NCI-H128 (cell line): ENCODE data around the gene ADH1B.
"Not testable (repeated sequence)": the region's sequence is repeated elsewhere in the genome, so short reads cannot be mapped to it uniquely, and the experiment has no call there.

Experiments
- DNase-seq: peaks from one replicate; lab custom pipeline; 2025; ENCODE audit not compliant: unreplicated experiment; lab: John Stamatoyannopoulos, UW

The ADH1B gene

GRCh38 chr4:99324979-99325378, 3.8 kb upstream of the ADH1B start:
- no peak for DNase-seq

- DNase-seq, result no peak
Measured at GRCh38 chr4:99324361-99324760, 3.2 kb upstream of the ADH1B start.

GRCh38 chr4:99323756-99324155, 2.6 kb upstream of the ADH1B start:
- no peak for DNase-seq

- DNase-seq, result not testable (repeated sequence)
Measured at GRCh38 chr4:99317811-99318210, 3.4 kb downstream of the ADH1B start.

- DNase-seq, result no peak
Measured at GRCh38 chr4:99317354-99317753, 3.8 kb downstream of the ADH1B start.

- no peak for DNase-seq
Measured at GRCh38 chr4:99315839-99316238, 5.4 kb downstream of the ADH1B start.

- no peak for DNase-seq
Measured at GRCh38 chr4:99314211-99314610, 7.0 kb downstream of the ADH1B start.

GRCh38 chr4:99310389-99310788, 10.8 kb downstream of the ADH1B start:
- DNase-seq, result no peak

GRCh38 chr4:99305638-99306400, 15.4 kb downstream of the ADH1B start:
- DNase-seq, result no peak

- no peak for DNase-seq
Measured at GRCh38 chr4:99301376-99302164, 19.6 kb downstream of the ADH1B start.

GRCh38 chr4:99300934-99301333, 20.3 kb downstream of the ADH1B start:
- no peak for DNase-seq

GRCh38 chr4:99293357-99293756, 27.8 kb downstream of the ADH1B start:
- no peak for DNase-seq

GRCh38 chr4:99290848-99291786, 30.1 kb downstream of the ADH1B start, which contains the start of gene ADH1A:
TSS of gene ADH1A (minus strand) at chr4:99290985. CDS start at chr4:99290914, 71 bp downstream.
- no peak for DNase-seq

- no peak for DNase-seq
Measured at GRCh38 chr4:99285387-99285786, 35.8 kb downstream of the ADH1B start.

- DNase-seq, result no peak
Measured at GRCh38 chr4:99282731-99283130, 38.5 kb downstream of the ADH1B start.

- no peak for DNase-seq
Measured at GRCh38 chr4:99281261-99281660, 39.9 kb downstream of the ADH1B start.

- no peak for DNase-seq
Measured at GRCh38 chr4:99276417-99276816, 44.8 kb downstream of the ADH1B start.

- DNase-seq, result no peak
Measured at GRCh38 chr4:99275885-99276284, 45.3 kb downstream of the ADH1B start.

- DNase-seq, result no peak
Measured at GRCh38 chr4:99275050-99275449, 46.2 kb downstream of the ADH1B start.

GRCh38 chr4:99273704-99274103, 47.5 kb downstream of the ADH1B start:
- no peak for DNase-seq

GRCh38 chr4:99264927-99265326, 56.3 kb downstream of the ADH1B start:
- no peak for DNase-seq
